DMS79 treated with DMSO at 0.1 percent for 48 hours (cell line): ENCODE measurements around the gene FBXO11.

Experiments used
- DNase-seq: peaks from one replicate; lab custom pipeline; 2025; lab: John Stamatoyannopoulos, UW

Gene FBXO11

GRCh38 chr2:47849368-47849767, 56.9 kb downstream of the FBXO11 start:
- no peak for DNase-seq

GRCh38 chr2:47844162-47844561, 62.1 kb downstream of the FBXO11 start:
- no peak for DNase-seq

GRCh38 chr2:47843407-47843806, 62.9 kb downstream of the FBXO11 start:
- no peak for DNase-seq

GRCh38 chr2:47842846-47843245, 63.5 kb downstream of the FBXO11 start:
- DNase-seq = no peak

- peak; percentile 75 for DNase-seq
Measured at GRCh38 chr2:47838686-47839085, 67.6 kb downstream of the FBXO11 start.

- no peak for DNase-seq
Measured at GRCh38 chr2:47838249-47838648, 68.0 kb downstream of the FBXO11 start.

GRCh38 chr2:47833516-47833968, 72.8 kb downstream of the FBXO11 start:
- DNase-seq = no peak

GRCh38 chr2:47822518-47822917, 83.8 kb downstream of the FBXO11 start:
- DNase-seq = no peak

- DNase-seq = no peak
Measured at GRCh38 chr2:47819834-47820233, 86.5 kb downstream of the FBXO11 start.

- DNase-seq = no peak
Measured at GRCh38 chr2:47818777-47819176, 87.5 kb downstream of the FBXO11 start.

- DNase-seq = no peak
Measured at GRCh38 chr2:47815764-47816163, 90.5 kb downstream of the FBXO11 start.

GRCh38 chr2:47811668-47812067, 94.6 kb downstream of the FBXO11 start:
- DNase-seq = peak; percentile 28

GRCh38 chr2:47810850-47811249, 95.4 kb downstream of the FBXO11 start:
- DNase-seq = no peak

- DNase-seq = no peak
Measured at GRCh38 chr2:47809903-47810302, 96.4 kb downstream of the FBXO11 start.

GRCh38 chr2:47808614-47809013, 97.7 kb downstream of the FBXO11 start:
- no peak for DNase-seq

- DNase-seq = no peak
Measured at GRCh38 chr2:47805850-47806249, 100.4 kb downstream of the FBXO11 start.

GRCh38 chr2:47803770-47804169, 102.5 kb downstream of the FBXO11 start:
- no peak for DNase-seq

GRCh38 chr2:47803363-47803762, 102.9 kb downstream of the FBXO11 start:
- DNase-seq = no peak

- no peak for DNase-seq
Measured at GRCh38 chr2:47801118-47801517, 105.2 kb downstream of the FBXO11 start.

- DNase-seq = no peak
Measured at GRCh38 chr2:47799031-47799609, 107.2 kb downstream of the FBXO11 start.

GRCh38 chr2:47798631-47799030, 107.7 kb downstream of the FBXO11 start:
- DNase-seq = no peak

GRCh38 chr2:47796090-47796697, 110.1 kb downstream of the FBXO11 start:
- no peak for DNase-seq

- DNase-seq = peak; percentile 44
Measured at GRCh38 chr2:47785986-47786385, 120.3 kb downstream of the FBXO11 start.

GRCh38 chr2:47784352-47784851, 121.9 kb downstream of the FBXO11 start:
- DNase-seq = peak; percentile 41
